Peyer's patch (tissue), 4 donors: Measurements from ENCODE around the gene KCND2. TPM values are rescaled to one million over a fixed set of nuclear protein-coding genes. Genes with fewer than 3 reads are reported as not detected.

Source experiments
- DNase-seq, 3 donors: peaks; one replicate each; pipeline ENCODE4 v3.0.0-alpha.2; 2017 to 2019
- H3K27ac ChIP-seq, 4 donors: fragments of 200-600 bp; sonication (generic); one replicate each; pipeline ENCODE4 v1.5.1; 2016 to 2019
- H3K27me3 ChIP-seq, 2 donors: fragments of 200-600 bp; sonication (generic); one replicate each; pipeline ENCODE4 v1.5.1; 2019
- H3K36me3 ChIP-seq, 3 donors: fragments of 200-600 bp; sonication (generic); one replicate each; pipeline ENCODE4 v1.5.1; 2016 to 2019
- H3K4me1 ChIP-seq, 4 donors: fragments of 200-600 bp; sonication (generic); one replicate each; pipeline ENCODE4 v1.5.1; 2016 to 2019
- H3K4me3 ChIP-seq, 4 donors: fragments of 200-600 bp; sonication (generic); 1 replicate in 3 of 4; 2 replicates in 1 of 4; pipeline ENCODE4 v1.5.1; 2016 to 2019; ENCODE audit warnings: mild to moderate bottlenecking in 1 of 4
- H3K9me3 ChIP-seq, 4 donors: fragments of 200-600 bp; sonication (generic); one replicate each; pipeline ENCODE4 v1.5.1; 2016 to 2019; ENCODE audit warnings: mild to moderate bottlenecking in 1 of 4
- POLR2A ChIP-seq, 2 donors: fragments of 450-650 bp; IDR thresholded peaks; one replicate each; pipeline ENCODE4 v1.5.1; 2017; ENCODE audit warnings: antibody characterized with exemption in 2 of 2, mild to moderate bottlenecking in 2 of 2, moderate library complexity in 2 of 2
- total RNA-seq, 4 donors: library from RNA; depleted of rRNA; stranded (reverse); fragments of >200 nt; gene quantifications; one replicate each; pipeline ENCODE4 v1.1.0, GENCODE V29; 2016
- TF ChIP-seq, protein P1 (sequence below), 6 experiments: fragments of 450-650 bp in 4 of 6; fragments of 200-600 bp in 2 of 6; sonication (generic) in 1 of 6; IDR thresholded peaks; one replicate each; pipeline ENCODE4 v1.5.1; 2017 to 2019; ENCODE audit warnings: antibody characterized with exemption in 6 of 6, mild to moderate bottlenecking in 3 of 6, moderate library complexity in 1 of 6

KCND2 gene
- total RNA-seq, 4 donors from 2014 or later: 0.54 TPM; not detected in 3

DNA sequence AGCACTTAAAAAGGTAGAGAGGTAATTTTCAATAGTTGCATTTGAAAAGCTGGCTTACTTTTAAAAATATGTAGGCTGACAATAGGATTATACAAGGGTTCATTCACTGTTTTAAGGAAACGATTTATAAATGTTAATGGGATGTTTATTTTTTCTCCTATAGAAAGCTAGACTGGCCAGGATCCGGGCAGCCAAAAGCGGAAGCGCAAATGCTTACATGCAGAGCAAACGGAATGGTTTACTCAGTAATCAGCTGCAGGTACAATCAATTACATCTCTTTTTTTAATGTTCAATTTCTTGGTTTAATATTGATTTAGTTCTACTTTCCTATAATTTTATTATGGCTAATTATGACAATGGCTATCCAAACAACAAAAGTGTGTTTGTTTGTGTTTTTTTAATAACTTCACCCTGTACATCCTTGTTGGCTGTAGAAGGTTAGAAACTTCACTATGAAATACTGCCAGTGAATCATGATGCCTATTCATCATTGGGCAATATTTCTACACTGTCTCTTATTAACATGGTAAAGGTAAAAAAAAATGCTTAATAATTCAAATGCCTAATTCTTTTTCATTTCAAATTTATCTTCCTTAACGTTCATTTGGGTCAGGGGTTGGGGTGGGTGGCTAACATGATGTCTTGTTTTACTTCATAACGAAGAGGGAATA, 468.5 kb downstream of the KCND2 start:
- no peak overlapping the region for H3K4me3 ChIP-seq
- no peak overlapping the region for H3K27ac ChIP-seq
- H3K4me1 ChIP-seq: no peaks in the 10 kb centered on the region
- H3K27me3 ChIP-seq: no peaks in the 10 kb centered on the region
- H3K36me3 ChIP-seq: no peaks in the 10 kb centered on the region
- H3K9me3 ChIP-seq: no peaks in the 10 kb centered on the region
- TF ChIP-seq, protein P1, sequence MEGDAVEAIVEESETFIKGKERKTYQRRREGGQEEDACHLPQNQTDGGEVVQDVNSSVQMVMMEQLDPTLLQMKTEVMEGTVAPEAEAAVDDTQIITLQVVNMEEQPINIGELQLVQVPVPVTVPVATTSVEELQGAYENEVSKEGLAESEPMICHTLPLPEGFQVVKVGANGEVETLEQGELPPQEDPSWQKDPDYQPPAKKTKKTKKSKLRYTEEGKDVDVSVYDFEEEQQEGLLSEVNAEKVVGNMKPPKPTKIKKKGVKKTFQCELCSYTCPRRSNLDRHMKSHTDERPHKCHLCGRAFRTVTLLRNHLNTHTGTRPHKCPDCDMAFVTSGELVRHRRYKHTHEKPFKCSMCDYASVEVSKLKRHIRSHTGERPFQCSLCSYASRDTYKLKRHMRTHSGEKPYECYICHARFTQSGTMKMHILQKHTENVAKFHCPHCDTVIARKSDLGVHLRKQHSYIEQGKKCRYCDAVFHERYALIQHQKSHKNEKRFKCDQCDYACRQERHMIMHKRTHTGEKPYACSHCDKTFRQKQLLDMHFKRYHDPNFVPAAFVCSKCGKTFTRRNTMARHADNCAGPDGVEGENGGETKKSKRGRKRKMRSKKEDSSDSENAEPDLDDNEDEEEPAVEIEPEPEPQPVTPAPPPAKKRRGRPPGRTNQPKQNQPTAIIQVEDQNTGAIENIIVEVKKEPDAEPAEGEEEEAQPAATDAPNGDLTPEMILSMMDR (IDR thresholded peaks at IDR 0.05): no peak
- TF ChIP-seq POLR2A (IDR thresholded peaks at IDR 0.05): no peak
- DNase-seq: no peak

DNA sequence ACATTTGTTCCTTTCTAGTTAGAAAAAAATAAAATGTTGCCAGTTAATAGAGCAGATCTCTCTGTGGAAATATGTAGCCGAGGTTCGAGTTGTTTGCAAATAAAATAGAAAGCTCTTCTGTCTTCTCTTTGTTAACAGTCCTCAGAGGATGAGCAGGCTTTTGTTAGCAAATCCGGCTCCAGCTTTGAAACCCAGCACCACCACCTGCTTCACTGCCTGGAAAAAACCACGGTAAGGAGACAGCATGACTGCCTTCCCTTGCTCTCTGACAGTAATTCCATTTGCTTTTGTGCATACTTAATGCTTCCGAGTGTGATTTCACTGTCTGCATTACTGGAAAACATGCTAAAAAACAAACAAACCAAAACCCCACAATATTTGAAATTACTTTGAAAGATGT, 469.4 kb downstream of the KCND2 start:
- TF ChIP-seq, protein P1 (IDR thresholded peaks at IDR 0.05): no peak
- TF ChIP-seq POLR2A (IDR thresholded peaks at IDR 0.05): no peak
- Histone ChIP-seq H3K4me3 (no peak overlapping the region), H3K4me1 (no peaks in the 10 kb centered on the region), H3K27me3 (no peaks in the 10 kb centered on the region), H3K9me3 (no peaks in the 10 kb centered on the region), H3K27ac (no peak overlapping the region), H3K36me3 (no peaks in the 10 kb centered on the region)
- no peak for DNase-seq

DNA sequence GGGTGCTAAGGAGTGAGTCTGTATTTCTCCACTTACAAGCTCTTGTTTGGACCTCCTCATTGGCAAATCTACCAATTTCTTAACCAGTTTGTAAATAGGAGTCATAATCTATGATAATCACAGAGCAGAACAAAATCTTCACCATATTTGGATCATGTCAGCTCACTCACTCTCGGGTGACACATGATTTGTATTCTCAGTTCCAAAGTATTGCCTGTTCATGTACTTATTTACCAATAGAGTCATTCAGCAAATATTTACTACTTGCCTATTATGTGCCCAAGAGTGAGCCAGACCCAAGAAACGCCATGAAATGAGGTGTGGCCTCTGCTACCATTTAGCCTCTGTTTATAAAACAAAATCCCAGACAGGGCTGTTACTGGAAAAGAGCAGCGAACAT, 470.2 kb downstream of the KCND2 start:
- Histone ChIP-seq H3K27me3 (no peaks in the 10 kb centered on the region), H3K36me3 (no peaks in the 10 kb centered on the region), H3K4me3 (no peak overlapping the region), H3K27ac (no peak overlapping the region), H3K9me3 (no peaks in the 10 kb centered on the region), H3K4me1 (no peaks in the 10 kb centered on the region)
- DNase-seq: no peak
- TF ChIP-seq, protein P1 (IDR thresholded peaks at IDR 0.05): no peak
- no peak for TF ChIP-seq POLR2A (IDR thresholded peaks at IDR 0.05)

DNA sequence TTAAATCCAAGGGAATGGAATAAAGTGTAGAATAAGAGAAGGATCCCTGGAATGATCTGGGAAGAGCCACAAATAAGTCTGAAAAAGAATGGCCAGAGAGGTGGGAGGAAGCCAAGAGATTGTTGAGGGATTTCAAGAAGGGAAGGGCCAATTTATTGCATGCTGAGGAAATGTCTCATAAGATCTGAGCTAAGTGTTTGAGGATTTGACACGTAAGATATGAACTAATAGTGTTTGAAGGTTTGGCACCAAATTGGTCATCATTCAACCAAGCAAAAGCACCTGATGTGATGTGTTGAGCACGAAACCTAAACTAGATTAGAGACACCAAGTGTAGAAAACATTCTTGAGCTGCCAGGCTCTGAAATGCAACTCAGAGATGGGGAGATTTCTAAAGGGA, 487.1 kb downstream of the KCND2 start:
- Histone ChIP-seq H3K27ac (no peak overlapping the region), H3K9me3 (no peaks in the 10 kb centered on the region)
- TF ChIP-seq, protein P1 (IDR thresholded peaks at IDR 0.05): no peak
- no peak for TF ChIP-seq POLR2A (IDR thresholded peaks at IDR 0.05)

DNA sequence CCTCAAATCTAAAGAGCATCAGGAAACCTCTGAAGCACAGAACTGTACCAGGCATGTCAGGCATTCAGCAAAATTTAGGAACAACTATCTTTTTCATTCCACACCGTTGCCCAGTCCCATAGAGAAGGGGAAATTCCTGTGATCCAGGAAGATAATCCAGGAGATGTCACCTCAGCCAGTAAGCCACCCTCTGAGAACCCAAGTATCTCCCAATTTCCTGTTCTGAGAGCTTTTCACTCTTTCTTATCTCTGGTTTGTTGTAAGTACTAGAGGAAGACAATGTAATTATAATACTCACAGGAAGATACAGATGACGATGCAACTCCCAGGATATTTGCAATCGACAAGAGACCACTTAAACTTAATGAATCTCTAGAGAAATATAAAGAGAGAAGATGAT, 487.9 kb downstream of the KCND2 start:
- H3K36me3 ChIP-seq: no peaks in the 10 kb centered on the region
- H3K27ac ChIP-seq: no peak overlapping the region
- no peaks in the 10 kb centered on the region for H3K4me1 ChIP-seq
- no peak for DNase-seq
- H3K4me3 ChIP-seq: no peak overlapping the region
- no peaks in the 10 kb centered on the region for H3K9me3 ChIP-seq
- TF ChIP-seq, protein P1 (IDR thresholded peaks at IDR 0.05): no peak
- TF ChIP-seq POLR2A (IDR thresholded peaks at IDR 0.05): no peak
- no peaks in the 10 kb centered on the region for H3K27me3 ChIP-seq

More for the DNA sequence above, 487.1 kb downstream of the KCND2 start:
- no peaks in the 10 kb centered on the region for H3K27me3 ChIP-seq
- no peak for DNase-seq
- H3K36me3 ChIP-seq: no peaks in the 10 kb centered on the region
- H3K4me1 ChIP-seq: no peaks in the 10 kb centered on the region
- no peak overlapping the region for H3K4me3 ChIP-seq

DNA sequence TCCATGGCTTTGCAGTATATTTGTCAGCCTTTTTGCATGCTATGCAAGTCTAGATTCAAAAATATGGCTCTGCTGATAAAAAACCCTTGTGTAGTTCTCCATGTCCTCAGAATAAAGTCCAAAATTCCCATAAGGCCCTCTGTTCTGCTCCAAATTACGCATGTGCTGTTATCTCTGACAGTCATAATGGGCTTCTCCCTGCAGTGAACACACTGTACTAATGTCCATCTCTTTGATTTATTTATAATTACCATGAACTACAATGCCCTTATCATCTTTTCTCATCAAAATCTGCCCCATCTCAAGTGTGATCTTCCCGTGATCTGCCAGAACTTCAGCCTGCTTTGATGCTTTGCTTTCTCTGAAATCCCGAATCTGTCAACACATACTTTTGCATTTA, 497.2 kb downstream of the KCND2 start:
- no peak for DNase-seq
- H3K36me3 ChIP-seq: no peaks in the 10 kb centered on the region

More for the DNA sequence above, 497.2 kb downstream of the KCND2 start:
- Histone ChIP-seq H3K4me1 (no peaks in the 10 kb centered on the region), H3K27ac (no peak overlapping the region), H3K9me3 (no peaks in the 10 kb centered on the region), H3K4me3 (no peak overlapping the region), H3K27me3 (no peaks in the 10 kb centered on the region)
- TF ChIP-seq, protein P1 (IDR thresholded peaks at IDR 0.05): no peak
- no peak for TF ChIP-seq POLR2A (IDR thresholded peaks at IDR 0.05)
